ENCODE results near the gene TMEM201.
"Not testable (repeated sequence)": the region's sequence is repeated elsewhere in the genome, so short reads cannot be mapped to it uniquely, and the experiment has no call there.

TMEM201 gene

GRCh38 chr1:9624081-9624480 is 35.4 kb downstream of the TMEM201 start:
- DNase-seq = no peak

DNA sequence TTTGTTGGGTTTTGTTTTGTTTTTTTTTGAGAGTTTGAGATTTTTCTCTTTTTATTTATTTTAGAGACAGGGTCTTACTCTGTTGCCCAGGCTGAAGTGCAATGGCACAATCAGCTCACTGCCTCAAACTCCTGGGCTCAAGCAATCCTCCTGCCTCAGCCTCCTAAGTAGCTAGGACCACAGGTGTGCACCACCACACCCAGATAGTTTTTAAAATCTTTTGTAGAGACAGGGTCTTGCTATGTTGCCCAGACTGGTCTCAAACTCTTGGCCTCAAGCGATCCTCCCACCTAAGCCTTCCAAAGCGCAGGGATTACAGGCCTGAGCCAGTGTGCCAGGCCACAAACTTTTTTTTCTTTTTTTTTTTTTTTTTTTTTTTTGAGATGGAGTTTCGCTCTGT is 36.3 kb downstream of the TMEM201 start:
- not testable (repeated sequence) for DNase-seq

DNA sequence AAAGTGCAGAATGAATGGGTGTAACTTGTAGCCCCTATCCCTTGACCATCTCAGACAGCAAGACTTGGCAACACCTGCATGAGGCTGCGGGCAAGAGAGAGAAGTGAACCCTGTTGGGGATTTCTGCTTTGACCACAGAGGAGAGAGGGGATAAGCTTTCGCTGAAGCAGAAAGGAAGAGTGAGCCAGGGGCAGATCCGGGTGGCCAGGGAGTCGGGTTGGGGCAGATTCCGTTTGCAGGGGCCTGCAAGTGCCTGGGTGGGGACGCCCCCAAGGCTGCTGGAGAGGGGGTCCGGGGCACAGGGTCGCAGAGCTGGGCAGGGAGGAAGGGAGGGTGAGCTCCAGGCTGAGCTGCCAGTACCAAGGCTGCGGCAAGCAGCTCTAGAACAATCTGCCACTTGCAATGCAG is 37.5 kb downstream of the TMEM201 start:
- peak; percentile 34 for DNase-seq

DNA sequence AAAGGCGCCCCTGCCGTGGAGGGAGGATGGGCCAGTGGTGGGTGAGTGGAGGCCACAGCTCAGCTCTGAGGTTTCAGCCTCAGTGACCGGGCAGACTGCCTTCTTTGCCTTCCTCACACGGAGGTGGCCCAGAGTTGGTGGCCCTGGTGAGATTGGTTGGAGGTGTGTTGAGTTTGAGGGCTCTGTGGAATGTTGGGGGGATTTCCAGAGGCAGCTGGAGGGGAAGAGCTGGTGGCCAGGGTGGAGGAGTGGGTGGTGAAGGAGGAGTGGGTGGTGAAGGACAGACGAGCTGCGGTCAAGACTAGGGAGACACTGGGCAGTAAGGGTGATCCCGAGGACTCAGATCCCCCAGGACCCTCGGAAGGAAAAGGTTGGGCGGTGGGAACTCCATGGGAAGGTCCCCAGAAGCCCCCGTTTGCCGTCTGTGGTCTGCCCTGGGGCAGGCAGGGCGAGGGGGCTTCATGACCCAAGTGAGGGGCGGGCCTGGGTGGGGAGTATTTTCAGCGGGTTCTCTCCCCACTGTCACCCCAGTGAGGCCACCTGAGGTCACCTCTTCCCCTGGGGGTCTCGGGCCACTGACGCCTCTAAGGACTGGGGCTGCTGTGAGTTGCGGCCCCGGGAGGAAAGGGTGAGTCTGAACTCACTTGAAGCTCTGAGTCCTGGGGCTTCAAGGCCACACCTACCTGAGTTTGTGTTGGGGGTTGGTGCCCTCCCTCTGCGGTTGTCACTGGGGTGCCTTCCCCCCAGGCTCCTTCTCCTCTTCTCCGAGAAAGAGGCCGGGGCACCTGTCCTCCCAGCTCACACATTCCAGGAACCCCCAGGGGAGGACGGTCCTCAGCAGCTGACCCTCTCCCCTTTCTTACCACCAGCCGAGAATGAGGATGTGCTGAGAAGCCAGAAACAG is 40.1 kb downstream of the TMEM201 start:
- peak; percentile 77 for DNase-seq

DNA sequence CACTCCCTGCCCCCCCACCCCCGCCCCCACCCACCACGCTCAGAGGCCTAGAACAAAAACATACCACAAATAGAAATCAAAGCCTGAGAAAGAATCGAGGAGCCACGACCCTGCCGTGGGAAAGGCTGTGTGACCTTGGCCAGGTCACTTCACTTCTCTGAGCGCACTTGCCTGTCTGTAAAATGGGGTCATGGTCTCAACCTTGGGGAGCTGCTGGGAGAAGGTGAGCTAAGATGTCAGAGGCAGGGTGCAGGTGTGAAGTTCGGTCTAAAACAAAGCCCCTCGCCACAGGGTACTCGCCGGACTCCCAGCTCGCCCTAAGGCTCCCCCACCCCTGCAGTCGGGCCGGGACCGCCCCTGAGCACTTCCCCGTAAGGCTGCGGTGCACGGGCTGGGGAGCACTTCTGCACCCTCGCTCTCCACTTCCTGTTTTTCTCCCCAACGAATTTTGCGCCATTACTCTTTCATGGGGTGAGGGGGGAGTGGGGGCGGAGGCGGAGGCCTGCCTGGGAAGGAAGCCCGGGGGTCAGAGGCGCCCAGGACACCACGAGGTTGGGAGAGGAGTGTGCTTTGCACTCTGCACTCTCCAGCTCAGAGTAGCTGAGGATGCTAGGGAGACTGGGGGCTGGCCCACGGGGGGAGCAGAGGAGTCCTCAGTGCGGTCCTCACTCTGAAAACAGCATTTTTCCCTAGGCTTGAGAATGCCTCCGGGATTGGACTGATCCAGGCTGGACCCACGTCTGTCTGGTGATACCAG is 40.9 kb downstream of the TMEM201 start:
- DNase-seq = peak; percentile 79

- DNase-seq = peak; percentile 17
These were observed 41.8 kb downstream of the TMEM201 start for GRCh38 chr1:9630331-9631111.

- DNase-seq = no peak
These were observed 42.9 kb downstream of the TMEM201 start for GRCh38 chr1:9631613-9632012.

DNA sequence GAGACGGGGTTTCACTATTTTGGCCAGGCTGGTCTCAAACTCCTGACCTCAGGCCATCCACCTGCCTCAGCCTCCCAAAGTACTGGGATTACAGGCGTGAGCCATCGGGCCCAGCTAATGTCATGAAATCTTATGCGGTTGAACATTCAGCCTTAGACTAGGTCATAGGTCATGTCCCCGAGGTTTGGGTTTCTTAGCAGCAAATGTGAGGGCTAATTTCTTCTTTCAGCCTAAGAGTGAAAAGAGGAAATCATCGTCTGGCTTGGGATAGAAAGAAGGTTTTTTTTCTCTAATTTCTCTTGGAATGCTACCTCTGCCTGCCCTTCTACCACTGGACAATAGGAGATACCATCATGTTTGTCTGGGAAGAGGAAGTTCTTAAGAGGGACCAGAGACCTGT is 44.8 kb downstream of the TMEM201 start:
- DNase-seq = no peak

GRCh38 chr1:9634582-9634981 is 45.9 kb downstream of the TMEM201 start:
- no peak for DNase-seq

DNA sequence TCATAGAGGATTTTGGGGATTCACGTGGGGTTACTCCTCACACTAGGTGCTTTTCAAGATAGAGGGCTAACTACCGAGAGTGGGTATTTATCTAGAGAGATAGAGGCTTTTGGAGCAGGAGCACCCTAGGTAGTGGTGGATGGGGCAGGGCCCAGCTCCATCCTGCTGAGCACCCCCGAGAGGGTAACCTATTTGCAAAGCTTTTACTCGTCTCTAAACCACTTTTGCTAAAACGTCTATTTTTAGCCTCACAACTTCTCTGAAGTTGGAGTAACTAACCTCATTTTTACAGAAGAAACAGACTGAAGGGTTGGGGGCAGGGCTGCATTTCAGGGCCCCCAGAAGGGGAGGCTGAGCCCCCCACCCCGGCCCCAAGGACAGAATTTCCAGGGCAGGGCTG is 50.5 kb downstream of the TMEM201 start:
- DNase-seq = no peak

DNA sequence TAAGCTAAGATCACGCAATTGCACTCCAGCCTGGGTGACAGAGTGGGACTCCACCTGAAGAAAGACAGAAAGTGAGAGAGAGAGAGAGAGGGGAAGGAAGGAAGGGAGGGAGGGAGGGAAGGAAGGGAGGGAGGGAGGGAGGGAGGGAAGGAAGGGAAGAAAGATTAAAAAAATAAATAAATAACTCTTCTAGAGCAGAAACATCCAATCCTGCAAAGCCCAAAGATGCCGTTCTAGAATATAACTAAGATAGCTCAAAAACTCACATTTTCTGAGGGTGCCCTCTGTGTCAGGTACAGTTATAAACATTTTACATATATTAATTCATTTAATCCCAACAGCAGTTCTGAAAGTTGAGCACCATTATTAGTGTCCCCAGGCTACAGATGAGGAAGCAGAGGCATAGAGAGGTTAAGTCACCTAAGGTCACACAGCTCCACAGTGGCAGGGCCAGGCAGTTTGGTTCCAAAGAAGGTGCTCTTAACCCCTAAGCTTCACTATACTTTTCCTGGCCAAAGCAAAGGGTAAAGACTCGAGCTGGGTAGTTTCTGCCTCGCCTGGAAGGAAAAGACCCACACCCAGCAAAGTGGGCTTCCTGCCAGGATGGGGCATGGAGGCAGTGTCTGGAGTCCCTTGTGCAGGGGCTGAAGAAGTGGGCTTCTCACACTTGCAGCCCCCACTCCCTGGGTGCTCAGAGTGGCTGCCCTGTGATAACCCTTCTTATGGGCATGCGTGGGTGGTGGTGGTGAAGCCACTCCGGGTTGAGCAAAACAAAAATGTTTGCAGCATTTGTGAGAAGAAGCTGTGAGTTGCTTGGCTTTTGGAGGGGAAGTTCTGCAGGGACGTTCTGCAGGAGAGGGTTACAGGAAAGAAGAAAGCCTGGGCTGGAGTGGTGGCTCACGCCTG is 54.9 kb downstream of the TMEM201 start:
- no peak for DNase-seq

DNA sequence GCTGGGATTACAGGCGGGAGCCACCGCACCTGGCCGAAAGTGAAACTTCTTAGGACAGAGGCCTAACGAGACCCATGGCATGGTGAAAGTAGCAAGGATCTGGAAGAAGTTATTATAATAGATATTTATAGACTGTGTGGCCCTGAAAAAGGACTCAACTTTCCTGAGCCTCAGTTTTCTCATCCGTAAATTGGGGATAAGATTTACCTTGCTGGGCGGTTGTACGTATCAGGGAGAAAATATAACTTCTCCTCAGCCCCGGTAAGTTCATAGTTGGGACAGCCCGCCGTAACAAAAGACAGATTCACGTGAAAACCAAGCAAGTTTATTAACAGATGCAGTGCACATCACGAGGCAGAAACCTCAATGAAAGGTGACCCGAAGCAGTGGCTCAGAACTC is 57.3 kb downstream of the TMEM201 start:
- no peak for DNase-seq

DNA sequence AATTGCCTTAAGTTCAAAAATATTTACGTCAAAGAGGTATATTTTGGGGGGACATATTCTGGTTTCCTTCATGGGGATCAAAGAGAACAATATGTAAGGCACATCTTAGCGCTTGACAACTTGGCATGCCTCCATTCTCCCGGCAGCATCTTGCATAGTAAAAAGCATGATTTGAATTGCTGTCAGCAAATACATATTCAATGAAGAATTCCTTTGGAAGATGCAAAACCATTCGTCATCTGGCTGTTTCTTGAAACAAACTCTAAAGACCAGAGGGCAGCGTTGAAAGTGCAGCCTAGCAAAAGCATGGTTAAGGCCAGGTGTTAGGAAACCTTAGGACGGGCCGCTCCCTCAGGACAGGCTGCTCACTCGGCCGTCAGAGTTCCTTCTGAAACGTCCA is 59.5 kb downstream of the TMEM201 start:
- no peak for DNase-seq

- no peak for DNase-seq
These were observed 61.1 kb downstream of the TMEM201 start for GRCh38 chr1:9649769-9650168.

DNA sequence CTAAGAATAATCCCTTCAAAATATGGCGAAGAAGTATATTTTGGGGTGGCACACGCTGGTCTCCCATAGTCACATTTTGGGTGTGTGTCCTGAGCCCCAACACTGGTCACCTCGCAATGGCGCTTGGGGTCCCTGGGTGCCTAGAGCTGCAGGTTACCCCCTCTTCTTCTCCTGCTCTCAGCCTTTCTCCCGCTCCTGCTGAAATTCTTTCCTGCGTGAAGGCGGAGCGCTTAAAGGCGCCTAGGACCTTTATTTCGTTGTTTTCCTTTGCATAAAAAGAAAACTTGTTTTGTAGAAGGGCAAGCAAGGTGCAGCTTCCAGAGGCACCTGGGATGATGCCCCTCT is 62.5 kb downstream of the TMEM201 start:
- DNase-seq = no peak

GRCh38 chr1:9651565-9652378 is 63.1 kb downstream of the TMEM201 start, which contains the start of gene PIK3CD:
TSS of gene PIK3CD (plus strand) at chr1:9651731. CDS start at chr1:9710456, 58,725 bp downstream.
- peak; percentile 36 for DNase-seq

GRCh38 chr1:9652379-9653209 is 63.9 kb downstream of the TMEM201 start:
- peak; percentile 82 for DNase-seq

GRCh38 chr1:9653210-9653490 is 64.4 kb downstream of the TMEM201 start:
- no peak for DNase-seq

- peak; percentile 40 for DNase-seq
These were observed 64.9 kb downstream of the TMEM201 start for GRCh38 chr1:9653491-9654050.

All from CD4-positive, alpha-beta T cell treated with Interleukin-10 for 1 hour (primary cell).